Mesodermal cell (in vitro differentiated cells): Measurements from ENCODE around the gene C19orf53.
"Not testable (repeated sequence)": the region's sequence is repeated elsewhere in the genome, so short reads cannot be mapped to it uniquely, and the experiment has no call there.

ENCODE experiments used
- H3K27ac ChIP-seq: 2 replicates; pipeline ENCODE4 v1.7.0; 2013; ENCODE audit warnings: mild to moderate bottlenecking, low read depth, low read length, moderate library complexity; ENCODE audit not compliant: severe bottlenecking
- H3K36me3 ChIP-seq: 2 replicates; pipeline ENCODE4 v1.7.1; 2013; ENCODE audit warnings: mild to moderate bottlenecking, low read length, moderate library complexity; ENCODE audit not compliant: control insufficient read depth, insufficient read depth
- H3K4me1 ChIP-seq: one replicate; pipeline ENCODE4 v1.7.1; 2013; ENCODE audit warnings: mild to moderate bottlenecking, low read length; ENCODE audit not compliant: insufficient read depth, control insufficient read depth, poor library complexity, severe bottlenecking
- H3K4me3 ChIP-seq: 2 replicates; pipeline ENCODE4 v1.7.0; 2013; ENCODE audit warnings: low read length, control low read depth, mild to moderate bottlenecking; ENCODE audit not compliant: insufficient read depth, poor library complexity, severe bottlenecking; ENCODE audit errors: extremely low read depth
- H3K9me3 ChIP-seq: 2 replicates; pipeline ENCODE4 v1.7.1; 2013; ENCODE audit warnings: mild to moderate bottlenecking, low read length, moderate library complexity; ENCODE audit not compliant: control insufficient read depth
- WGBS, 2 experiments: methylation state at CpG; one replicate each; pipeline ENCODE4 v1.1.5; 2013; ENCODE audit warnings: missing lambda C conversion rate in 2 of 2; ENCODE audit not compliant: insufficient coverage in 2 of 2; 5-methylcytosine and 5-hydroxymethylcytosine counted together

Gene C19orf53

GRCh38 chr19:13781547-13781946 lies 7.3 kb downstream of the C19orf53 start:
- Histone ChIP-seq H3K9me3 (no peaks in the 10 kb centered on the region), H3K36me3 (peaks cover 32% of the 10 kb centered on the region), H3K27ac (peak overlapping the region; percentile 65), H3K4me1 (peaks cover 3% of the 10 kb centered on the region), H3K4me3 (no peak overlapping the region)
- 12 to 16% methylated on average over 5 of the region's 5 CpGs for WGBS, 2 experiments

- H3K4me1 ChIP-seq: peaks cover 3% of the 10 kb centered on the region
- 90 to 95% methylated on average over 6 to 8 of the region's 8 CpGs for WGBS, 2 experiments
- H3K9me3 ChIP-seq: no peaks in the 10 kb centered on the region
- H3K36me3 ChIP-seq: peaks cover 25% of the 10 kb centered on the region
- no peak overlapping the region for H3K4me3 ChIP-seq
- H3K27ac ChIP-seq: no peak overlapping the region
These were observed 8.3 kb downstream of the C19orf53 start for GRCh38 chr19:13782537-13782936.

- Histone ChIP-seq H3K9me3 (no peaks in the 10 kb centered on the region), H3K36me3 (peaks cover 12% of the 10 kb centered on the region), H3K4me3 (no peak overlapping the region), H3K27ac (no peak overlapping the region), H3K4me1 (peaks cover 8% of the 10 kb centered on the region)
- WGBS, 2 experiments: 80 to 89% methylated on average over 11 to 17 of the region's 18 CpGs
These were observed 9.6 kb downstream of the C19orf53 start for GRCh38 chr19:13783565-13784500.

GRCh38 chr19:13784731-13785452 lies 10.6 kb downstream of the C19orf53 start:
- no peaks in the 10 kb centered on the region for H3K9me3 ChIP-seq
- peaks cover 8% of the 10 kb centered on the region for H3K4me1 ChIP-seq
- WGBS, 2 experiments: 38 to 43% methylated on average over 15 to 16 of the region's 17 CpGs
- peaks cover 3% of the 10 kb centered on the region for H3K36me3 ChIP-seq
- H3K4me3 ChIP-seq: no peak overlapping the region
- no peak overlapping the region for H3K27ac ChIP-seq

GRCh38 chr19:13788991-13789390 lies 14.7 kb downstream of the C19orf53 start:
- no peaks in the 10 kb centered on the region for H3K9me3 ChIP-seq
- H3K27ac ChIP-seq: no peak overlapping the region
- H3K36me3 ChIP-seq: no peaks in the 10 kb centered on the region
- H3K4me1 ChIP-seq: peaks cover 5% of the 10 kb centered on the region
- no peak overlapping the region for H3K4me3 ChIP-seq
- WGBS, 2 experiments: 85 to 88% methylated on average over 6 to 8 of the region's 8 CpGs

- H3K9me3 ChIP-seq: no peaks in the 10 kb centered on the region
- 81 to 91% methylated on average over 4 to 8 of the region's 8 CpGs for WGBS, 2 experiments
- no peaks in the 10 kb centered on the region for H3K36me3 ChIP-seq
- no peak overlapping the region for H3K27ac ChIP-seq
- H3K4me1 ChIP-seq: peaks cover 5% of the 10 kb centered on the region
- no peak overlapping the region for H3K4me3 ChIP-seq
These were observed 16.1 kb downstream of the C19orf53 start for GRCh38 chr19:13790354-13790753.

GRCh38 chr19:13793317-13793716 lies 19.1 kb downstream of the C19orf53 start:
- H3K4me3 ChIP-seq, H3K36me3 ChIP-seq, H3K4me1 ChIP-seq, H3K9me3 ChIP-seq, H3K27ac ChIP-seq: not testable (repeated sequence)
- WGBS, 2 experiments: 86 to 92% methylated on average over 6 to 7 of the region's 9 CpGs

- peaks cover 7% of the 10 kb centered on the region for H3K4me1 ChIP-seq
- peaks cover 7% of the 10 kb centered on the region for H3K36me3 ChIP-seq
- peak overlapping the region; percentile 82 for H3K4me3 ChIP-seq
- H3K9me3 ChIP-seq: no peaks in the 10 kb centered on the region
- H3K27ac ChIP-seq: peak overlapping the region; percentile 78
- 45 to 75% methylated on average over 3 of the region's 8 CpGs for WGBS, 2 experiments
These were observed 20.1 kb downstream of the C19orf53 start for GRCh38 chr19:13794398-13794756.

- peak within 1 kb of the TSS; percentile 82 for H3K4me3 ChIP-seq
- H3K9me3 ChIP-seq: no peaks in the 10 kb centered on the region
- peaks cover 11% of the 10 kb centered on the region for H3K36me3 ChIP-seq
- peaks cover 7% of the 10 kb centered on the region for H3K4me1 ChIP-seq
- WGBS, 2 experiments: 3 to 6% methylated on average over 49 to 50 of the region's 71 CpGs
- peak within 1 kb of the TSS; percentile 78 for H3K27ac ChIP-seq
These were observed 20.7 kb downstream of the C19orf53 start, which contains the start of gene ZSWIM4 for GRCh38 chr19:13794757-13795589. Gene ZSWIM4 (plus strand): TSS chr19:13795443. CDS start chr19:13795649, 206 bp downstream.

GRCh38 chr19:13795595-13796300 lies 21.5 kb downstream of the C19orf53 start:
- WGBS, 2 experiments: 2 to 3% methylated on average over 32 to 33 of the region's 42 CpGs
- peaks cover 15% of the 10 kb centered on the region for H3K36me3 ChIP-seq
- no peaks in the 10 kb centered on the region for H3K9me3 ChIP-seq
- peaks cover 7% of the 10 kb centered on the region for H3K4me1 ChIP-seq
- peak overlapping the region; percentile 57 for H3K27ac ChIP-seq
- peak overlapping the region; percentile 82 for H3K4me3 ChIP-seq
